Gastroesophageal sphincter (tissue), 4 donors: ENCODE data around the gene ZNF511. TPM values are rescaled to one million over a fixed set of nuclear protein-coding genes. Genes with fewer than 3 reads are reported as not detected.

Experiments used
- ATAC-seq: fragments of 150-250 bp; one replicate; pipeline ENCODE4 v1.9.1; 2016; ENCODE audit warnings: mild to moderate bottlenecking, moderate library complexity
- H3K27ac ChIP-seq, 4 donors: fragments of 200-600 bp; sonication (generic) in 3 of 4; 1 replicate in 3 of 4; 2 replicates in 1 of 4; pipeline ENCODE4 v1.5.1; 2016 to 2019
- H3K27me3 ChIP-seq: fragments of 200-600 bp; sonication (generic); one replicate; pipeline ENCODE4 v1.5.1; 2019
- H3K36me3 ChIP-seq, 2 donors: fragments of 200-600 bp; sonication (generic); one replicate each; pipeline ENCODE4 v1.5.1; 2019; ENCODE audit warnings: control low read depth in 1 of 2
- H3K4me1 ChIP-seq, 3 donors: fragments of 200-600 bp; sonication (generic); 1 replicate in 2 of 3; 2 replicates in 1 of 3; pipeline ENCODE4 v1.5.1; 2016 to 2019; ENCODE audit warnings: control low read depth in 2 of 3
- H3K4me3 ChIP-seq, 2 donors: fragments of 200-600 bp; sonication (generic); one replicate each; pipeline ENCODE4 v1.5.1; 2019; ENCODE audit warnings: mild to moderate bottlenecking in 1 of 2, moderate library complexity in 1 of 2
- H3K9me3 ChIP-seq, 3 donors: fragments of 200-600 bp; sonication (generic); one replicate each; pipeline ENCODE4 v1.5.1; 2017 to 2019; ENCODE audit warnings: control low read depth in 2 of 3
- EP300 ChIP-seq: sonication (generic); formaldehyde crosslinking; IDR thresholded peaks from one replicate; pipeline ENCODE4 v1.6.1; 2017; ENCODE audit warnings: antibody characterized with exemption, mild to moderate bottlenecking
- POLR2A ChIP-seq, 2 donors: fragments of 450-650 bp; IDR thresholded peaks; one replicate each; pipeline ENCODE4 v1.6.1; 2017; ENCODE audit warnings: antibody characterized with exemption in 2 of 2, mild to moderate bottlenecking in 2 of 2, moderate library complexity in 1 of 2
- POLR2AphosphoS5 ChIP-seq: sonication (generic); formaldehyde crosslinking; IDR thresholded peaks from one replicate; pipeline ENCODE4 v1.6.1; 2017; ENCODE audit warnings: antibody characterized with exemption
- WGBS, 2 donors: methylation state at CpG; one replicate each; pipeline ENCODE4 v1.1.5; 2018; ENCODE audit warnings: low coverage in 1 of 2; 5-methylcytosine and 5-hydroxymethylcytosine counted together
- total RNA-seq, 4 donors: library from RNA; depleted of rRNA; stranded (reverse); fragments of >200 nt; gene quantifications; one replicate each; pipeline ENCODE4 v1.1.0, GENCODE V29; 2016
- TF ChIP-seq, protein P1 (sequence below), 4 experiments: fragments of 200-600 bp in 2 of 4; fragments of 450-650 bp in 2 of 4; sonication (generic) in 1 of 4; IDR thresholded peaks; one replicate each; pipeline ENCODE4 v1.5.1; 2017 to 2019; ENCODE audit warnings: antibody characterized with exemption in 4 of 4, mild to moderate bottlenecking in 2 of 4, moderate library complexity in 2 of 4

The ZNF511 gene
- total RNA-seq, 4 donors from 2014 or later, result 15.1 to 42.2 (median 25.4) TPM

DNA sequence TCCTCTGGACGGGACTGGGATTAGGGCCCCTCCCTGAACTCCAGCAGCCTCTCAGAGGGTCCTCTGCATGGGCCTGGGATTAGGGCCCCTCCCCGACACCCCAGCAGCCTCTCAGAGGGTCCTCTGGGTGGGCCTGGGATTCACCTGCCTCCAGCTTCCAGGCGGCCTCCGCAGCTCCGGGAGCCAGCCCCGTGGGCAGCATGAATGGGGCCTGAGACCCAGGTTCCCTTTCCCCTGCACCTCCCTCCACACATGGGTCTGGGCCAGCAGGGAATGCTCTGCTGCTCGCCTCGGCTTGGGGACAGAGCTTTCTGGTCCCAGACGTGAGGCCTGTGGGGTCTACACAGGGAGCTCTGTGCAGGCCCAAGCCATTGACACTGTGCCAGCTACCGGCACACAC lies 5.5 kb upstream of the ZNF511 start:
- Histone ChIP-seq H3K36me3 (peaks cover 0 to 54% of the 10 kb centered on the region in 2 donors), H3K27ac (no peak overlapping the region), H3K27me3 (no peaks in the 10 kb centered on the region), H3K4me3 (no peak overlapping the region), H3K9me3 (no peaks in the 10 kb centered on the region), H3K4me1 (peaks cover 0 to 52% (median 23%) of the 10 kb centered on the region in 3 donors)
- ATAC-seq, result no peak
- WGBS, 2 donors, result 71% methylated on average over 1 of the region's 10 CpGs; no CpG with 5 or more reads in 1 of the 2 donors
- TF ChIP-seq, protein P1, sequence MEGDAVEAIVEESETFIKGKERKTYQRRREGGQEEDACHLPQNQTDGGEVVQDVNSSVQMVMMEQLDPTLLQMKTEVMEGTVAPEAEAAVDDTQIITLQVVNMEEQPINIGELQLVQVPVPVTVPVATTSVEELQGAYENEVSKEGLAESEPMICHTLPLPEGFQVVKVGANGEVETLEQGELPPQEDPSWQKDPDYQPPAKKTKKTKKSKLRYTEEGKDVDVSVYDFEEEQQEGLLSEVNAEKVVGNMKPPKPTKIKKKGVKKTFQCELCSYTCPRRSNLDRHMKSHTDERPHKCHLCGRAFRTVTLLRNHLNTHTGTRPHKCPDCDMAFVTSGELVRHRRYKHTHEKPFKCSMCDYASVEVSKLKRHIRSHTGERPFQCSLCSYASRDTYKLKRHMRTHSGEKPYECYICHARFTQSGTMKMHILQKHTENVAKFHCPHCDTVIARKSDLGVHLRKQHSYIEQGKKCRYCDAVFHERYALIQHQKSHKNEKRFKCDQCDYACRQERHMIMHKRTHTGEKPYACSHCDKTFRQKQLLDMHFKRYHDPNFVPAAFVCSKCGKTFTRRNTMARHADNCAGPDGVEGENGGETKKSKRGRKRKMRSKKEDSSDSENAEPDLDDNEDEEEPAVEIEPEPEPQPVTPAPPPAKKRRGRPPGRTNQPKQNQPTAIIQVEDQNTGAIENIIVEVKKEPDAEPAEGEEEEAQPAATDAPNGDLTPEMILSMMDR (IDR thresholded peaks at IDR 0.05), result no peak
- TF ChIP-seq EP300 (no peak), POLR2A (IDR thresholded peaks at IDR 0.05) (no peak), POLR2AphosphoS5 (no peak)

DNA sequence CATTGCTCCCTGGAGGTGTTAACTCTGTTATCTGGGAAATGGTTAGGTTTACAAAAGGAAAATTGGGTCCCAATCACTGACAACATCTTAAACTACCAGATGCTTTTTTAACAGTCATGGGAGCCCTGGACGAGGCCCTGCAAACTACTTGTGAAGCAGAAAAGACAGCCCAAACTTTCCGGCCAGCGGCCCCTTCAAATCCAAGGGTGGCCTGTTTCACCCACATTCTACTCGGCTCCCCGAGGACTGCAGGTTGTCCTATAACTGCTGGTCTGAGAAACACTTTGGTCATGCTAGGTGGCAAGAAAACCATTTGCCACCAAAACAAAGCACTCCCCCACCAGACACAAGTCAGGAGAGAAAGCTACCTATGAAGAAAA lies 2.6 kb upstream of the ZNF511 start:
- TF ChIP-seq, protein P1 (IDR thresholded peaks at IDR 0.05), result no peak
- TF ChIP-seq POLR2AphosphoS5, result no peak
- TF ChIP-seq POLR2A (IDR thresholded peaks at IDR 0.05), result no peak
- TF ChIP-seq EP300, result no peak
- Histone ChIP-seq H3K4me3 (no peak overlapping the region), H3K36me3 (peaks cover 0 to 42% of the 10 kb centered on the region in 2 donors), H3K27ac (peak overlapping the region in 2 of 4 donors; percentile 18 to 52), H3K27me3 (no peaks in the 10 kb centered on the region), H3K4me1 (peaks cover 0 to 61% (median 27%) of the 10 kb centered on the region in 3 donors), H3K9me3 (no peaks in the 10 kb centered on the region)
- whole genome bisulfite sequencing, 2 donors, result 60% methylated on average over 1 of the region's 5 CpGs
- no peak for ATAC-seq

DNA sequence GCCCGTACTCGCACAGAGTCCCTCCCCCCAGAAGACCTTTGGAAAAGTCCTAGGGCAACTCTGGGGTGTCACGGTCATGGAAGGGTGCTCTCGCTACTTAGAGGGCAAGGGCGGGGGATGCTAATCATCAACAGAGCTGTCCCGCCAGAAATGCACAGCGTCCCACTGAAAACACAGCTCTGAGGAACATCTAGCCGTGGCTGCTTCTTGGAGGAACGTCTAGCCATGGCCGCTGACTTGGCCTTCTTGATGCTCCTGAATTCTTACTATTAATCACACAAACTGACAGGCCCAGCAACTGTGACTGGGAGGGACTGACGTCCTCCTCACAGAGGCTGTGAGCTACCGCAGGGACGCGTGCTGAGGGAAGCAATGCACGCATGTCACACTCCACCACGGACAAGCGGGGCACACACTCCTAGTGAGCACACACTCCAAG lies 1.8 kb upstream of the ZNF511 start:
- WGBS, 2 donors, result 80 to 88% methylated on average over 2 to 9 of the region's 17 CpGs
- Histone ChIP-seq H3K4me3 (peak overlapping the region in 1 of 2 donors; percentile 100), H3K4me1 (peaks cover 0 to 61% (median 27%) of the 10 kb centered on the region in 3 donors), H3K27me3 (no peaks in the 10 kb centered on the region), H3K27ac (no peak overlapping the region), H3K36me3 (peaks cover 0 to 42% of the 10 kb centered on the region in 2 donors), H3K9me3 (no peaks in the 10 kb centered on the region)
- TF ChIP-seq POLR2A (IDR thresholded peaks at IDR 0.05) (no peak), EP300 (no peak), POLR2AphosphoS5 (no peak)
- TF ChIP-seq, protein P1 (IDR thresholded peaks at IDR 0.05), result no peak
- no peak for ATAC-seq

DNA sequence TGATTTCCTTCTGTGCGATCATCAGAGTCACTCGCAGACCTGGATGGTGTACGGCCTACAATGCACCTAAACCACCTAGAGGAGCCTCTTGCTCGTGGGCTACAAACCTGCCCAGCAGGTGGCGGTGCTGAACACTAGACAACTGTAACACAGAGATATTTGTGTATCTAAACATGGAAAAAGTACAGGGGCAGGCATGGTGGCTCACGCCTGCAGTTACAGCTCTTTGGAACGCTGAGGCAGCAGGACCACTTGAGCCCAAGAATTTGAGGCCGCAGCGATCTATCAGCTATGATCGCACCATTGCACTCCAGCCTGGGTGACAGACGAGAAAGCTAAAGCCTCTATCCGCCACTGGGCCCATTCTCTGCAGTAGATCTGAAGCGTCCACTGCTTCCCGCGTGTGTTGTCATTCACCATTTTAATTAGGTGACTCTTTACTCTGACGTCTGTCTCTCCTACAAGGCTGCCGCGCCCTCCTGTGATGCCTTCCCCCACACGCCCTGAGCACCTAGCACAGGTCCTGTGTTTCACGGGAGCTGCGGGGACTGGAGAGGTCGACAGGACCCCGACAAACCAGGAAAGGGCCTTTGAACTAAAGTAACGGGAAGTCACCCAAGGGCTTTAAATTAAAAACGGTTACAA lies 816 bp upstream of the ZNF511 start:
- no peaks in the 10 kb centered on the region for H3K27me3 ChIP-seq
- no peaks in the 10 kb centered on the region for H3K9me3 ChIP-seq
- TF ChIP-seq POLR2A (IDR thresholded peaks at IDR 0.05), result no peak
- TF ChIP-seq, protein P1 (IDR thresholded peaks at IDR 0.05), result peak in 3 of 4 experiments; percentile 26 to 58 (median 43)
- H3K36me3 ChIP-seq, result peaks cover 0 to 42% of the 10 kb centered on the region in 2 donors
- WGBS, 2 donors, result 8 to 13% methylated on average over 8 to 13 of the region's 25 CpGs
- peak overlapping the region; percentile 75 to 99 (median 95) for H3K27ac ChIP-seq
- H3K4me1 ChIP-seq, result peaks cover 0 to 61% (median 27%) of the 10 kb centered on the region in 3 donors
- H3K4me3 ChIP-seq, result peak overlapping the region; percentile 96 to 100
- ATAC-seq, result no peak
